PC-9 (cell line): ENCODE data around the gene TLR2. TPM values are rescaled to one million over a fixed set of nuclear protein-coding genes. Genes with fewer than 3 reads are reported as not detected.

Experiments used
- BruUV-seq: library from RNA; stranded (reverse); fragments of 400-500 nt; replicated peaks from 2 replicates; lab custom pipeline; 2021; lab: Mats Ljungman, UMichigan
- CTCF ChIA-PET: fragments of 300-600 bp; sonication (Branson Sonifier 250); formaldehyde crosslinking; loops from one replicate; lab custom pipeline; 2022; ENCODE audit warnings: antibody characterized with exemption; lab: Charles Lee
- POLR2A ChIA-PET: fragments of 300-600 bp; sonication (Branson Sonifier 250); formaldehyde crosslinking; loops from one replicate; lab custom pipeline; 2022; ENCODE audit warnings: antibody characterized with exemption; ENCODE audit not compliant: unreplicated experiment; lab: Charles Lee
- DNase-seq, 2 experiments: peaks; one replicate each; pipeline versions ENCODE4 v3.0.0 to v3.0.0-alpha.2; 2015 to 2022; ENCODE audit warnings: mixed read lengths in 1 of 2
- H2AFZ ChIP-seq: fragments of 200-600 bp; sonication (generic); 2 replicates; pipeline ENCODE4 v1.8.1; 2017; ENCODE audit warnings: antibody characterized with exemption
- H3F3A ChIP-seq: fragments of 200-600 bp; sonication (generic); 2 replicates; pipeline ENCODE4 v1.8.1; 2017; ENCODE audit warnings: antibody characterized with exemption, mild to moderate bottlenecking, low read depth; ENCODE audit not compliant: insufficient read depth
- H3K27ac ChIP-seq: fragments of 200-600 bp; sonication (generic); 2 replicates; pipeline ENCODE4 v1.6.1; 2016; ENCODE audit warnings: mixed run types
- H3K27me3 ChIP-seq: fragments of 200-600 bp; sonication (generic); 2 replicates; pipeline ENCODE4 v1.6.1; 2016; ENCODE audit warnings: low read depth, mixed run types; ENCODE audit not compliant: insufficient read depth
- H3K36me3 ChIP-seq: fragments of 200-600 bp; sonication (generic); 2 replicates; pipeline ENCODE4 v1.6.1; 2016; ENCODE audit warnings: low read depth, mixed run types
- H3K4me1 ChIP-seq: fragments of 200-600 bp; sonication (generic); replicated peaks from 2 replicates; pipeline ENCODE4 v1.6.1; 2016; ENCODE audit warnings: mixed run types; ENCODE audit not compliant: insufficient read depth
- H3K4me2 ChIP-seq: fragments of 200-600 bp; sonication (generic); 2 replicates; pipeline ENCODE4 v1.6.1; 2017; ENCODE audit warnings: mixed run types
- H3K4me3 ChIP-seq: fragments of 200-600 bp; sonication (generic); 2 replicates; pipeline ENCODE4 v1.6.1; 2016; ENCODE audit warnings: mixed run types
- H3K79me2 ChIP-seq: fragments of 200-600 bp; sonication (generic); 2 replicates; pipeline ENCODE4 v1.6.1; 2017; ENCODE audit warnings: low read depth, mixed run types
- H3K9me2 ChIP-seq: fragments of 200-600 bp; sonication (generic); 2 replicates; pipeline ENCODE4 v1.8.1; 2017; ENCODE audit warnings: mild to moderate bottlenecking; ENCODE audit not compliant: insufficient read depth
- H3K9me3 ChIP-seq: fragments of 200-600 bp; sonication (generic); 2 replicates; pipeline ENCODE4 v1.8.1; 2016; ENCODE audit warnings: low read depth; ENCODE audit not compliant: insufficient read depth
- H4K20me1 ChIP-seq: fragments of 200-600 bp; sonication (generic); 2 replicates; pipeline ENCODE4 v1.8.1; 2017; ENCODE audit not compliant: insufficient read depth
- CTCF ChIP-seq: fragments of 200-600 bp; sonication (generic); conservative IDR thresholded peaks from 2 replicates; pipeline ENCODE4 v1.6.1; 2017; ENCODE audit warnings: mixed run types, antibody characterized with exemption, mild to moderate bottlenecking, moderate library complexity
- EZH2 ChIP-seq: fragments of 200-600 bp; sonication (generic); IDR thresholded peaks from 2 replicates; pipeline ENCODE4 v1.8.0; 2017; ENCODE audit warnings: antibody characterized with exemption, low read depth
- intact Hi-C: fragments of 100-400 bp; cut with micrococcal nuclease; formaldehyde crosslinking; loops from one replicate; pipeline ENCODE4 v1.10.0; 2022; ENCODE audit not compliant: unreplicated experiment
- total RNA-seq: library from RNA; stranded (reverse); gene quantifications from 2 replicates; pipeline ENCODE4 v1.2.3, GENCODE V29; 2021

TLR2 gene
- total RNA-seq, 1 experiment from 2014 or later = 1.1 TPM

GRCh38 chr4:153733751-153734448, 49.8 kb downstream of the TLR2 start:
- Histone ChIP-seq H3K36me3 (no peaks in the 10 kb centered on the region), H3K27me3 (no peaks in the 10 kb centered on the region), H3K4me1 (no peaks in the 10 kb centered on the region), H3K9me2 (no peaks in the 10 kb centered on the region), H3K79me2 (no peaks in the 10 kb centered on the region), H4K20me1 (no peaks in the 10 kb centered on the region), H3F3A (no peaks in the 10 kb centered on the region), H3K4me3 (no peak overlapping the region), H2AFZ (no peak overlapping the region), H3K9me3 (no peaks in the 10 kb centered on the region), H3K27ac (no peak overlapping the region), H3K4me2 (no peak overlapping the region)
- POLR2A ChIA-PET = no interaction called here
- CTCF ChIA-PET = no interaction called here
- DNase-seq = no peak
- intact Hi-C loops = no loop called here
- no TSS peak for BruUV-seq
- TF ChIP-seq EZH2 (no peak), CTCF (no peak)

GRCh38 chr4:153735906-153736461, 51.9 kb downstream of the TLR2 start:
- intact Hi-C loops = no loop called here
- no TSS peak for BruUV-seq

GRCh38 chr4:153741541-153741940, 57.5 kb downstream of the TLR2 start:
- TF ChIP-seq CTCF = no peak
- TF ChIP-seq EZH2 = no peak
- no peaks in the 10 kb centered on the region for H3K4me1 ChIP-seq
- intact Hi-C loops = no loop called here
- ChIA-PET CTCF (no interaction called here), POLR2A (no interaction called here)
- H2AFZ ChIP-seq = no peak overlapping the region
- BruUV-seq = no TSS peak
- H3K27ac ChIP-seq = no peak overlapping the region
- H3K9me3 ChIP-seq = no peaks in the 10 kb centered on the region
- no peaks in the 10 kb centered on the region for H3K9me2 ChIP-seq
- H3K4me2 ChIP-seq = no peak overlapping the region
- H3K79me2 ChIP-seq = no peaks in the 10 kb centered on the region
- H3K4me3 ChIP-seq = no peak overlapping the region
- H3F3A ChIP-seq = no peaks in the 10 kb centered on the region
- DNase-seq = no peak
- H3K36me3 ChIP-seq = no peaks in the 10 kb centered on the region
- H3K27me3 ChIP-seq = no peaks in the 10 kb centered on the region
- no peaks in the 10 kb centered on the region for H4K20me1 ChIP-seq

More at GRCh38 chr4:153735906-153736461, 51.9 kb downstream of the TLR2 start:
- TF ChIP-seq EZH2 (no peak), CTCF (no peak)
- DNase-seq = no peak
- CTCF ChIA-PET = no interaction called here
- no peaks in the 10 kb centered on the region for H3K9me2 ChIP-seq
- H3K4me2 ChIP-seq = no peak overlapping the region
- no peaks in the 10 kb centered on the region for H3K4me1 ChIP-seq
- H3K27me3 ChIP-seq = no peaks in the 10 kb centered on the region
- no peaks in the 10 kb centered on the region for H3K79me2 ChIP-seq
- H3F3A ChIP-seq = no peaks in the 10 kb centered on the region
- no peaks in the 10 kb centered on the region for H3K9me3 ChIP-seq
- no peaks in the 10 kb centered on the region for H3K36me3 ChIP-seq
- H4K20me1 ChIP-seq = no peaks in the 10 kb centered on the region
- POLR2A ChIA-PET = interaction anchor here (0.6 kb wide), 1 partner anchor 410 kb away, joined by 4 read pairs; no protein-coding TSS in a partner anchor
- H2AFZ ChIP-seq = no peak overlapping the region
- H3K4me3 ChIP-seq = no peak overlapping the region
- H3K27ac ChIP-seq = no peak overlapping the region
